Muscle layer of duodenum (tissue), 2 donors: ENCODE data around the gene DNAH6.
"Not testable (repeated sequence)": the region's sequence is repeated elsewhere in the genome, so short reads cannot be mapped to it uniquely, and the experiment has no call there.

Experiments used
- H3K27ac ChIP-seq: one replicate; pipeline ENCODE4 v1.7.0; 2013; ENCODE audit warnings: mild to moderate bottlenecking, low read length
- H3K27me3 ChIP-seq: one replicate; pipeline ENCODE4 v1.7.0; 2013; ENCODE audit warnings: low read depth, mild to moderate bottlenecking, control low read depth, low read length
- H3K36me3 ChIP-seq, 2 donors: one replicate each; pipeline ENCODE4 v1.7.0; 2013; ENCODE audit warnings: low read length in 2 of 2, control low read depth in 1 of 2, mild to moderate bottlenecking in 1 of 2; ENCODE audit not compliant: insufficient read depth in 2 of 2, control insufficient read depth in 1 of 2
- H3K4me1 ChIP-seq, 2 donors: one replicate each; pipeline ENCODE4 v1.7.0; 2013; ENCODE audit warnings: low read length in 2 of 2, mild to moderate bottlenecking in 2 of 2, control low read depth in 1 of 2, moderate library complexity in 1 of 2; ENCODE audit not compliant: insufficient read depth in 2 of 2, control insufficient read depth in 1 of 2
- H3K4me3 ChIP-seq, 2 donors: one replicate each; pipeline ENCODE4 v1.7.0; 2013; ENCODE audit warnings: low read length in 2 of 2, low read depth in 1 of 2, mild to moderate bottlenecking in 1 of 2
- H3K9me3 ChIP-seq, 2 donors: one replicate each; pipeline ENCODE4 v1.7.0; 2013; ENCODE audit warnings: low read length in 2 of 2, control low read depth in 1 of 2, mild to moderate bottlenecking in 1 of 2; ENCODE audit not compliant: control insufficient read depth in 1 of 2
- donor health status: healthy.

Gene DNAH6

GRCh38 chr2:84548303-84548702 lies 32.0 kb downstream of the DNAH6 start:
- no peaks in the 10 kb centered on the region for H3K36me3 ChIP-seq
- no peaks in the 10 kb centered on the region for H3K9me3 ChIP-seq
- no peaks in the 10 kb centered on the region for H3K4me1 ChIP-seq
- H3K27me3 ChIP-seq: no peaks in the 10 kb centered on the region
- H3K27ac ChIP-seq: no peak overlapping the region
- no peak overlapping the region for H3K4me3 ChIP-seq

DNA sequence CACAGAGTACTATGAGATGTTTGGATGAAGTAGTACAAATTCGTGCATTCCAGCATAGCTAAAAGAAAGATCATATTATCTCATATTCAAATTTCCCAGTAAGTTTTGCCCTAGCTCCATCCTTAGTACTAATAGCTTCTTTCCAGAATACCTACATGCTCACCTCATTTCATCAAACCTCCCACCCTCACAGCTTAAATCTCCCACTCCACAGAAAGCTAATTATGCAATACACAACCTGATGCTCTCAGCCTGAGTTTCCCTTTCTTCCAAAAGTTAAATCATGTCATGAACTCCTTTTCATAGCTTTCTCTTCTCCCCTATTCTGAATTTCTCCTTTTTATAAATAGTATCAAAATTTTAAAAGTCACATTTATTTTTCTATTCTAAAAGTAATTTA lies 34.6 kb downstream of the DNAH6 start:
- Histone ChIP-seq H3K4me3 (no peak overlapping the region), H3K36me3 (no peaks in the 10 kb centered on the region), H3K27me3 (no peaks in the 10 kb centered on the region), H3K9me3 (no peaks in the 10 kb centered on the region), H3K4me1 (no peaks in the 10 kb centered on the region), H3K27ac (no peak overlapping the region)

DNA sequence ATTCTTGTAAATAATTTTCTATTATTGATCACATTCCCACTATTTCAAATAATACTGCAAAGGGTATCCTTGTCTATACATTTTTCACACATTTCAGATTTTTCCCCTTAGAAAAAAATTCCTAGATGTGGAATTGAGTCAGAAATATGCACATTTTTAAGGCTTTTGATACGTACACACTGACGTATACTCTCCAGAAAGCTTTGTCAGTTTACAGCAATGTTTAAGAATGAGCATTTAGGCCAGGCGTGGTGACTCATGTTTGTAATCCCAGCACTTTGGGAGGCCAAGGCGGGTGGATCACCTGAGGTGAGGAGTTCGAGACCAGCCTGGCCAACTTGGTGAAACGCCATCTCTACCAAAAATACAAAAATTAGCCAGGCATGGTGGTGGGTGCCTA lies 35.2 kb downstream of the DNAH6 start:
- not testable (repeated sequence) for H3K27me3 ChIP-seq, H3K4me1 ChIP-seq, H3K9me3 ChIP-seq, H3K36me3 ChIP-seq, H3K27ac ChIP-seq, H3K4me3 ChIP-seq

GRCh38 chr2:84556190-84556589 lies 39.9 kb downstream of the DNAH6 start:
- no peak overlapping the region for H3K27ac ChIP-seq
- peaks cover 4 to 7% of the 10 kb centered on the region in 2 donors for H3K9me3 ChIP-seq
- H3K27me3 ChIP-seq: no peaks in the 10 kb centered on the region
- no peaks in the 10 kb centered on the region for H3K4me1 ChIP-seq
- H3K36me3 ChIP-seq: no peaks in the 10 kb centered on the region
- H3K4me3 ChIP-seq: no peak overlapping the region

- Histone ChIP-seq H3K27ac (no peak overlapping the region), H3K9me3 (peaks cover 4 to 7% of the 10 kb centered on the region in 2 donors)
Observed at GRCh38 chr2:84559838-84560237, 43.5 kb downstream of the DNAH6 start.

DNA sequence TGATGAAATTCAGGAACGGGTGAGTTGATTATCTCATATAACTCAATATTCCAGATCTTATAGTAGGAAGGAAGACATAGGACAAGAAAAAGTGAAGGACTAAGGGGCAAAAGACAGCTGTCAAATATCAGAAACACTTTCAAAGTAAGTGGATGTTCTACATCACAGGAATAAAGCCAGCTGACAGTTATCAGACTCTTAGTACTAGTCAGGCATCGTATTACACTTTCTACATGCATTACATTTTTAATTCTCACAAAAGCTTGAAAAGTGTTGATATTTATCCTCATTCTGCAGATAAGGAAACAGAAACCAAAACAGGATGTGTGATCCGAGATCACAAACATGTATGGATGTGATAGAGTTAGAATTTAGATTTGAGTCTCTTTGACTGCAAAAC lies 63.4 kb downstream of the DNAH6 start:
- Histone ChIP-seq H3K27me3 (no peaks in the 10 kb centered on the region), H3K9me3 (no peaks in the 10 kb centered on the region), H3K4me1 (no peaks in the 10 kb centered on the region), H3K4me3 (no peak overlapping the region), H3K27ac (no peak overlapping the region), H3K36me3 (no peaks in the 10 kb centered on the region)

More at GRCh38 chr2:84559838-84560237, 43.5 kb downstream of the DNAH6 start:
- H3K36me3 ChIP-seq: no peaks in the 10 kb centered on the region
- H3K4me3 ChIP-seq: no peak overlapping the region
- no peaks in the 10 kb centered on the region for H3K4me1 ChIP-seq
- no peaks in the 10 kb centered on the region for H3K27me3 ChIP-seq

DNA sequence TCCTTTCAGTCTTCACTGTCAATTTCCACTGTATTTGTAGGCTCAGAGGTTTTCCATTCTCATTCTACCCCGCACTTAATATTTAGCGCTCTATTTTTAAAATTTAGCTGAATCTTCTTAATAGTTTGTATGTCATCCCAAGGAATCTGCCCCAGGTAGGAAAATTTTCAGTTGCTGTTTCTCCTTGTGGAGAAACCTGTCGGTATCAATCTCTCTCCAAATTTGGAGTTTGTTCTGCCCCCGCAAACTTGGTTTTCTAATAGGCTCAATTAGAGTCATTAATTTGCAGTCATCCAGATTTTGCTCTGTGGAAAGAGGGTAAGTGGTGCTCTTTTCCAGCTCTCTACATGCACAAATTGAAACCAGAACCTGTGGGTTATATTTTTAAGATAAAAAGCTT lies 87.6 kb downstream of the DNAH6 start:
- Histone ChIP-seq H3K27ac (no peak overlapping the region), H3K4me3 (no peak overlapping the region), H3K9me3 (no peaks in the 10 kb centered on the region), H3K36me3 (peaks cover 0 to 5% of the 10 kb centered on the region in 2 donors), H3K27me3 (no peaks in the 10 kb centered on the region), H3K4me1 (no peaks in the 10 kb centered on the region)

GRCh38 chr2:84613082-84613481 lies 96.8 kb downstream of the DNAH6 start:
- H3K27ac ChIP-seq: no peak overlapping the region
- H3K4me3 ChIP-seq: no peak overlapping the region
- no peaks in the 10 kb centered on the region for H3K36me3 ChIP-seq
- H3K4me1 ChIP-seq: no peaks in the 10 kb centered on the region
- no peaks in the 10 kb centered on the region for H3K9me3 ChIP-seq
- no peaks in the 10 kb centered on the region for H3K27me3 ChIP-seq

DNA sequence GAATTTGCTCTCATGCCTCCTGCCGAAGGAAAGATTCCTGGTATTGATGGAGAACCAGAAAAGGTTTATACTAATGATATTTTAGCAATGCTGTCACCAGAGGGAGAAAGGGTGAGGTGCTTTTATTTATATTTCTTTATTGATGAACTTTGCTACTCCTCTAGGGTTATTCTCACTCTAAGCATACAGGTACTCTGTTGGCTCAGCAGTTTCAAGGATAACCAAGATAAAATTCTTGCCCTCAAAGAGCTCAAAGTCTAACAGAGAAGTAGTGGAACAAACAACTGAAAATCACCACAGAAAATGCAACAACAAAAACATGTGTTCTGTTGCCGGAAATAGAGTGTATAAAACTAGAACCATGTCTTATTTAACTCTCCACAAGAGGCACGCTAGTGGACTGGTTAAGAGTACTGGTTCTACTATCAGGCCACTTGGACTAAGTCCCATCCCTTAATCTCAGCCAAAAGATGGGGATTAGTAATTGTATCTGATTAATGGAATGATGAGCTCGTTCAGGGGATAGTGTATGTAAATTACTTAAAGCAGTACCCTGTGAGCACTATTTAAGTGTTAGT lies 103.6 kb downstream of the DNAH6 start:
- Histone ChIP-seq H3K4me1 (no peaks in the 10 kb centered on the region), H3K4me3 (no peak overlapping the region), H3K27ac (no peak overlapping the region), H3K9me3 (no peaks in the 10 kb centered on the region), H3K36me3 (no peaks in the 10 kb centered on the region), H3K27me3 (no peaks in the 10 kb centered on the region)

GRCh38 chr2:84628486-84628885 lies 112.2 kb downstream of the DNAH6 start:
- H3K27me3 ChIP-seq: no peaks in the 10 kb centered on the region
- H3K4me3 ChIP-seq: no peak overlapping the region
- H3K4me1 ChIP-seq: no peaks in the 10 kb centered on the region
- H3K36me3 ChIP-seq: no peaks in the 10 kb centered on the region
- H3K9me3 ChIP-seq: no peaks in the 10 kb centered on the region
- H3K27ac ChIP-seq: no peak overlapping the region

- Histone ChIP-seq H3K9me3 (no peaks in the 10 kb centered on the region), H3K4me3 (no peak overlapping the region), H3K36me3 (no peaks in the 10 kb centered on the region), H3K4me1 (no peaks in the 10 kb centered on the region), H3K27me3 (no peaks in the 10 kb centered on the region), H3K27ac (no peak overlapping the region)
Observed at GRCh38 chr2:84629550-84629949, 113.3 kb downstream of the DNAH6 start.

- Histone ChIP-seq H3K9me3 (no peaks in the 10 kb centered on the region), H3K27me3 (no peaks in the 10 kb centered on the region), H3K36me3 (no peaks in the 10 kb centered on the region), H3K27ac (no peak overlapping the region), H3K4me1 (no peaks in the 10 kb centered on the region), H3K4me3 (no peak overlapping the region)
Observed at GRCh38 chr2:84631047-84631446, 114.7 kb downstream of the DNAH6 start.
